Esophagus muscularis mucosa (tissue), 4 donors: ENCODE data around the gene KRTAP5-6. TPM values are rescaled to one million over a fixed set of nuclear protein-coding genes. Genes with fewer than 3 reads are reported as not detected.
"Not testable (repeated sequence)": the region's sequence is repeated elsewhere in the genome, so short reads cannot be mapped to it uniquely, and the experiment has no call there.

Experiments used
- DNase-seq: peaks from one replicate; pipeline ENCODE4 v3.0.0-alpha.2; 2017; ENCODE audit errors: extremely low spot score
- H3K27ac ChIP-seq, 4 donors: fragments of 200-600 bp; sonication (generic); replicated peaks in 1 of 4; 1 replicate in 3 of 4; 2 replicates in 1 of 4; pipeline ENCODE4 v1.5.1; 2016 to 2019; ENCODE audit warnings: mild to moderate bottlenecking in 1 of 4
- H3K27me3 ChIP-seq, 4 donors: fragments of 200-600 bp; sonication (generic); one replicate each; pipeline versions ENCODE4 v1.5.1 to v1.6.0; 2016 to 2019
- H3K36me3 ChIP-seq, 4 donors: fragments of 200-600 bp; sonication (generic); one replicate each; pipeline ENCODE4 v1.5.1; 2016 to 2019
- H3K4me1 ChIP-seq, 4 donors: fragments of 200-600 bp; sonication (generic); one replicate each; pipeline ENCODE4 v1.5.1; 2016 to 2019
- H3K4me3 ChIP-seq, 4 donors: fragments of 200-600 bp; sonication (generic); 1 replicate in 2 of 4; 2 replicates in 2 of 4; pipeline ENCODE4 v1.5.1; 2016 to 2019; ENCODE audit warnings: mild to moderate bottlenecking in 4 of 4, moderate library complexity in 1 of 4
- H3K9me3 ChIP-seq, 4 donors: fragments of 200-600 bp; sonication (generic); 1 replicate in 3 of 4; 2 replicates in 1 of 4; pipeline ENCODE4 v1.5.1; 2016 to 2019
- EP300 ChIP-seq: sonication (generic); formaldehyde crosslinking; IDR thresholded peaks from one replicate; pipeline ENCODE4 v1.6.1; 2017; ENCODE audit warnings: antibody characterized with exemption
- POLR2A ChIP-seq: fragments of 450-650 bp; IDR thresholded peaks from one replicate; pipeline ENCODE4 v1.6.1; 2017; ENCODE audit warnings: antibody characterized with exemption, moderate library complexity, mild to moderate bottlenecking, low read depth
- POLR2AphosphoS5 ChIP-seq, 2 donors: sonication (generic); formaldehyde crosslinking; IDR thresholded peaks; one replicate each; pipeline ENCODE4 v1.6.1; 2017; ENCODE audit warnings: antibody characterized with exemption in 2 of 2
- WGBS: methylation state at CpG from one replicate; pipeline ENCODE4 v1.1.5; 2018; 5-methylcytosine and 5-hydroxymethylcytosine counted together
- intact Hi-C: fragments of 100-400 bp; cut with DNase I; formaldehyde crosslinking; loops from one replicate; pipeline ENCODE4 v1.15.1; 2023
- total RNA-seq, 4 donors: library from RNA; depleted of rRNA; stranded (reverse); fragments of >200 nt; gene quantifications; one replicate each; pipeline versions ENCODE4 v1.1.0 to v1.2.1, GENCODE V29; 2016
- TF ChIP-seq, protein P1 (sequence below), 3 experiments: fragments of 200-600 bp in 2 of 3; fragments of 450-650 bp in 1 of 3; sonication (generic) in 2 of 3; IDR thresholded peaks; one replicate each; pipeline ENCODE4 v1.5.1; 2017 to 2019; ENCODE audit warnings: antibody characterized with exemption in 3 of 3, mild to moderate bottlenecking in 2 of 3, moderate library complexity in 1 of 3

KRTAP5-6 gene
- total RNA-seq, 4 donors from 2014 or later = not detected

GRCh38 chr11:1669546-1670218 is 27.3 kb upstream of the KRTAP5-6 start:
- DNase-seq = no peak
- WGBS = 54% methylated on average over 12 of the region's 21 CpGs
- Histone ChIP-seq H3K4me1 (peaks cover 0 to 6% (median 0%) of the 10 kb centered on the region in 4 donors), H3K27ac (no peak overlapping the region), H3K4me3 (no peak overlapping the region), H3K36me3 (no peaks in the 10 kb centered on the region), H3K9me3 (no peaks in the 10 kb centered on the region), H3K27me3 (peaks cover 0 to 41% (median 6%) of the 10 kb centered on the region in 4 donors)
- intact Hi-C loops = no loop called here
- TF ChIP-seq, protein P1, sequence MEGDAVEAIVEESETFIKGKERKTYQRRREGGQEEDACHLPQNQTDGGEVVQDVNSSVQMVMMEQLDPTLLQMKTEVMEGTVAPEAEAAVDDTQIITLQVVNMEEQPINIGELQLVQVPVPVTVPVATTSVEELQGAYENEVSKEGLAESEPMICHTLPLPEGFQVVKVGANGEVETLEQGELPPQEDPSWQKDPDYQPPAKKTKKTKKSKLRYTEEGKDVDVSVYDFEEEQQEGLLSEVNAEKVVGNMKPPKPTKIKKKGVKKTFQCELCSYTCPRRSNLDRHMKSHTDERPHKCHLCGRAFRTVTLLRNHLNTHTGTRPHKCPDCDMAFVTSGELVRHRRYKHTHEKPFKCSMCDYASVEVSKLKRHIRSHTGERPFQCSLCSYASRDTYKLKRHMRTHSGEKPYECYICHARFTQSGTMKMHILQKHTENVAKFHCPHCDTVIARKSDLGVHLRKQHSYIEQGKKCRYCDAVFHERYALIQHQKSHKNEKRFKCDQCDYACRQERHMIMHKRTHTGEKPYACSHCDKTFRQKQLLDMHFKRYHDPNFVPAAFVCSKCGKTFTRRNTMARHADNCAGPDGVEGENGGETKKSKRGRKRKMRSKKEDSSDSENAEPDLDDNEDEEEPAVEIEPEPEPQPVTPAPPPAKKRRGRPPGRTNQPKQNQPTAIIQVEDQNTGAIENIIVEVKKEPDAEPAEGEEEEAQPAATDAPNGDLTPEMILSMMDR (IDR thresholded peaks at IDR 0.05) = no peak
- TF ChIP-seq POLR2AphosphoS5 (IDR thresholded peaks at IDR 0.05) = no peak
- no peak for TF ChIP-seq POLR2A
- no peak for TF ChIP-seq EP300

DNA sequence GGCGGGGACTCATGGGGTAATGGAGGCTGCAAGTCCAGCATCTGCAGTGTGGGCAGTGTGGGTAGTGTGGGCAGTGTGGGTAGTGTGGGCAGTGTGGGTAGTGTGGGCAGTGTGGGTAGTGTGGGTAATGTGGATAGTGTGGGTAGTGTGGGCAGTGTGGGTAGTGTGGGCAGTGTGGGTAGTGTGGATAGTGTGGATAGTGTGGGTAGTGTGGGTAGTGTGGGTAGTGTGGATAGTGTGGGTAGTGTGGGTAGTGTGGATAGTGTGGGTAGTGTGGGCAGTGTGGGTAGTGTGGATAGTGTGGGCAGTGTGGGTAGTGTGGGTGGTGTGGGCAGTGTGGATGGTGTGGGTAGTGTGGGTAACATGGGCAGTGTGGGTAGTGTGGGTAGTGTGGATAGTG is 26.5 kb upstream of the KRTAP5-6 start:
- DNase-seq, intact Hi-C loops, H3K9me3 ChIP-seq, H3K27ac ChIP-seq, H3K4me3 ChIP-seq, H3K36me3 ChIP-seq, H3K4me1 ChIP-seq: not testable (repeated sequence)
- peaks cover 0 to 47% (median 6%) of the 10 kb centered on the region in 4 donors for H3K27me3 ChIP-seq
- WGBS = 100% methylated on average over 1 of the region's 1 CpG

- no peaks in the 10 kb centered on the region for H3K9me3 ChIP-seq
- intact Hi-C loops = no loop called here
- DNase-seq = no peak
- no peak overlapping the region for H3K27ac ChIP-seq
- no peak overlapping the region for H3K4me3 ChIP-seq
- 86% methylated on average over 11 of the region's 11 CpGs for WGBS
- peaks cover 0 to 6% (median 0%) of the 10 kb centered on the region in 4 donors for H3K4me1 ChIP-seq
- TF ChIP-seq POLR2A = no peak
- TF ChIP-seq, protein P1 (IDR thresholded peaks at IDR 0.05) = no peak
- TF ChIP-seq POLR2AphosphoS5 (IDR thresholded peaks at IDR 0.05) = no peak
- TF ChIP-seq EP300 = no peak
- no peaks in the 10 kb centered on the region for H3K36me3 ChIP-seq
- peaks cover 0 to 47% (median 6%) of the 10 kb centered on the region in 4 donors for H3K27me3 ChIP-seq
These were observed 26.1 kb upstream of the KRTAP5-6 start for GRCh38 chr11:1670905-1671371.

DNA sequence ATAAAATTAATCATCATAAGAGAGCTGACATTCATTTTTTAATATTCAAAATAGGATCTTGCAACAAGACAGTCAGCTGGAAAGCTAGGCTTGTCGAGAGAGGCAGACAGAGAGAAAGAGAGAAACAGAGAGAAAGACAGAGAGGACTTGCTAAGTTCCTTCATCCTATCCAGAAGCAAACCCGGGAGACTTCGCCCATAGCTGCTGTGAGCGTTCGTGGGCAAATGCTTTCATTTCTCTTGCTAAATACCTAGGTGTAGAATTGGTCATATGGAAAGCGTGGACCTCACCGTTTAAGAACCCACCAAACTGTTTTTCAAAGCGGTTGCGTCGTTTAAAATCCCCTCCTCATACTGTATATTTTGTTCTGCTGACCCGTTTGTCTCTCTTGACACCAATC is 25.3 kb upstream of the KRTAP5-6 start:
- Histone ChIP-seq H3K27ac (no peak overlapping the region), H3K4me1 (peaks cover 0 to 6% (median 0%) of the 10 kb centered on the region in 4 donors), H3K36me3 (no peaks in the 10 kb centered on the region), H3K27me3 (peaks cover 0 to 52% (median 6%) of the 10 kb centered on the region in 4 donors), H3K4me3 (no peak overlapping the region), H3K9me3 (no peaks in the 10 kb centered on the region)
- TF ChIP-seq POLR2A = no peak
- no peak for TF ChIP-seq POLR2AphosphoS5 (IDR thresholded peaks at IDR 0.05)
- TF ChIP-seq, protein P1 (IDR thresholded peaks at IDR 0.05) = no peak
- no peak for TF ChIP-seq EP300
- no peak for DNase-seq
- WGBS = 66% methylated on average over 11 of the region's 11 CpGs
- intact Hi-C loops = no loop called here

DNA sequence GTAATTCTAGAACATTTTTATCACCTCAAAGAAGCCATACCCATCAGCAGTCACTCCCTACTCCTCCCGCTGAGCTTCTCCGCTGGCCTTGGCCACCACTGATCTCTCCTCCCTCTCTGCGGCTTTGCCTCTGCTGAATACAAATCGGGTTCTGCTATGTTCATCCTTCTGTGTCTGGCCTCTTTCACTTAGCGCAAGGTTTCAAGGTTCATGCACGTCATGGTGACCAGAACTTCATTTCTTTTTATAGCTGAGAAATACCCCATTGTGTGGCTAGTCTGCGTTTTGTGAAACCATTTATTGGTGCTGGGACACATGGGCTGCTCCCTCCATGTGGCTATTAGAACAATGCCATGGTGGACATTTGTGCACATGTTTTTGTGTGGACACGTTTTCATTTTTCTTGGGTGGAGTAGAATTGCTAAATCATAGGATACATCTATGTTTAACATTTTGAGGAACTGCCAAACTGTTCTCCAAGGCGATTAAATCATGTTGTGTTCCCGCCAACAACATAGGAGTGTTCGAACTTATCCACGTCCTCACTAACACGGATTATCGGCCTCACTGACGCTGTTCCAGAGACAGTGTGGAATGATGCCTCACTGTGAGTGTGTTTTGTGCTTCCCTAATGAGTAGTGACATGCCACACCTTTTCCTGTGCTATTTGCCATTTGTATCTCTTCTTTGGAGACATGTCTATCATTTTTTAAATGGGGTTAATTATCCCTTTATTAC is 24.2 kb upstream of the KRTAP5-6 start:
- no peak overlapping the region for H3K4me3 ChIP-seq
- H3K36me3 ChIP-seq = no peaks in the 10 kb centered on the region
- DNase-seq = no peak
- H3K27ac ChIP-seq = no peak overlapping the region
- no peak for TF ChIP-seq EP300
- no peak for TF ChIP-seq POLR2AphosphoS5 (IDR thresholded peaks at IDR 0.05)
- no peak for TF ChIP-seq POLR2A
- TF ChIP-seq, protein P1 (IDR thresholded peaks at IDR 0.05) = no peak
- intact Hi-C loops = no loop called here
- H3K27me3 ChIP-seq = peaks cover 0 to 56% (median 9%) of the 10 kb centered on the region in 4 donors
- 76% methylated on average over 15 of the region's 15 CpGs for WGBS
- H3K9me3 ChIP-seq = no peaks in the 10 kb centered on the region
- peaks cover 0 to 6% (median 0%) of the 10 kb centered on the region in 4 donors for H3K4me1 ChIP-seq
